GM06990 (cell line): ENCODE data around the gene ELMO1.

Experiments
- DNase-seq: peaks from one replicate; pipeline ENCODE4 v3.0.0-alpha.2; 2011; ENCODE audit not compliant: insufficient read length; ENCODE audit errors: extremely low read depth
- H3K27me3 ChIP-seq: replicated peaks from 2 replicates; pipeline ENCODE4 v1.6.0; 2011; ENCODE audit warnings: low read length; ENCODE audit not compliant: control insufficient read depth, insufficient read depth
- H3K36me3 ChIP-seq: 2 replicates; pipeline ENCODE4 v1.5.1; 2011; ENCODE audit warnings: low read length; ENCODE audit not compliant: control insufficient read depth, insufficient read depth
- H3K4me3 ChIP-seq: replicated peaks from 2 replicates; pipeline ENCODE4 v1.5.1; 2011; ENCODE audit warnings: low read depth, mild to moderate bottlenecking, control low read depth, low read length
- TF ChIP-seq, protein P1 (sequence below): IDR thresholded peaks from 2 replicates; pipeline ENCODE4 v1.5.1; 2011; ENCODE audit warnings: low read length, control low read depth, mild to moderate bottlenecking, inconsistent platforms; ENCODE audit not compliant: insufficient read depth, poor library complexity, severe bottlenecking

The ELMO1 gene

DNA sequence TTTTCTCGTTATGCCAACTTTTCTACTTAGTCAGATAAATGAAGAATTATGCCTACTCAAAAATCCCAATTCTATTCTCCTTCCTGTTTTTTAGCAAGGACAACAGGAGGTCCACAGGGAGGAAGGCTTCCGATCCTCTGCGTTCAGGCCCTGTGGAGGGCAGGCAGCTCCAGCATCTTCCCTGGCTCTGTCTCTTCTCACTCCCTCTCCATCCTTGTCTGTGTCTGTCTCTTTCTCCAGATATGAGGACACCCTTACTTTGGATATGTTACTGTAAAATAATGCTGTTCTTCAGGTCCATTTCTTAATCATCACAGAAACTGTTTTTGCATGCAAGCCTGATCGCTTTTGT lies 166.6 kb downstream of the ELMO1 start:
- H3K36me3 ChIP-seq, result peaks cover 3% of the 10 kb centered on the region
- TF ChIP-seq, protein P1, sequence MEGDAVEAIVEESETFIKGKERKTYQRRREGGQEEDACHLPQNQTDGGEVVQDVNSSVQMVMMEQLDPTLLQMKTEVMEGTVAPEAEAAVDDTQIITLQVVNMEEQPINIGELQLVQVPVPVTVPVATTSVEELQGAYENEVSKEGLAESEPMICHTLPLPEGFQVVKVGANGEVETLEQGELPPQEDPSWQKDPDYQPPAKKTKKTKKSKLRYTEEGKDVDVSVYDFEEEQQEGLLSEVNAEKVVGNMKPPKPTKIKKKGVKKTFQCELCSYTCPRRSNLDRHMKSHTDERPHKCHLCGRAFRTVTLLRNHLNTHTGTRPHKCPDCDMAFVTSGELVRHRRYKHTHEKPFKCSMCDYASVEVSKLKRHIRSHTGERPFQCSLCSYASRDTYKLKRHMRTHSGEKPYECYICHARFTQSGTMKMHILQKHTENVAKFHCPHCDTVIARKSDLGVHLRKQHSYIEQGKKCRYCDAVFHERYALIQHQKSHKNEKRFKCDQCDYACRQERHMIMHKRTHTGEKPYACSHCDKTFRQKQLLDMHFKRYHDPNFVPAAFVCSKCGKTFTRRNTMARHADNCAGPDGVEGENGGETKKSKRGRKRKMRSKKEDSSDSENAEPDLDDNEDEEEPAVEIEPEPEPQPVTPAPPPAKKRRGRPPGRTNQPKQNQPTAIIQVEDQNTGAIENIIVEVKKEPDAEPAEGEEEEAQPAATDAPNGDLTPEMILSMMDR, result no peak
- DNase-seq, result no peak
- no peak overlapping the region for H3K4me3 ChIP-seq
- H3K27me3 ChIP-seq, result no peaks in the 10 kb centered on the region

- Histone ChIP-seq H3K4me3 (no peak overlapping the region), H3K36me3 (peaks cover 3% of the 10 kb centered on the region), H3K27me3 (no peaks in the 10 kb centered on the region)
- TF ChIP-seq, protein P1, result no peak
- no peak for DNase-seq
These were observed 167.1 kb downstream of the ELMO1 start for GRCh38 chr7:37281368-37282092.

DNA sequence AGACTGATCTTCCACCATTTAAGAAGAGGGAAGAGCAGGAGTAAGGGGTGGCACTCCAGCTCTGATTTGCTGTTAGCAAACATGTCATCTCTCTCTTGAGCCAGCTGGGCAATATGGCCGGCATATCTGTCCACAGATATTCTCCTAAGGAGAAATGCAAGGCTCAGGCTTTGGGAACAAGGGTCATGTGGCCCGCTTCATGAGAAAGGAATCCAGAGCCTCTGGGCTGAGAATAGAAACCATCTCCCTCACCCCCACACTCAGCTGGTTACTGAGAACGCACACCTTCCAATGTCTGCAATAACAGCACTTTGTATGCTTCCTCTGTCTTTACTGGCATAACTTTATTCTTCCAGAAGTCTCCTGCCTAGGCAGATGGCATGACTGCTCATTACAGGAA lies 171.2 kb downstream of the ELMO1 start:
- TF ChIP-seq, protein P1, result no peak
- H3K36me3 ChIP-seq, result no peaks in the 10 kb centered on the region; the same call in 1 of the 2 replicates
- no peak overlapping the region for H3K4me3 ChIP-seq
- no peaks in the 10 kb centered on the region for H3K27me3 ChIP-seq
- no peak for DNase-seq

- H3K27me3 ChIP-seq, result no peaks in the 10 kb centered on the region
- no peaks in the 10 kb centered on the region; the same call in 1 of the 2 replicates for H3K36me3 ChIP-seq
- TF ChIP-seq, protein P1, result no peak
- DNase-seq, result no peak
- H3K4me3 ChIP-seq, result no peak overlapping the region
These were observed 173.5 kb downstream of the ELMO1 start for GRCh38 chr7:37275078-37275710.

GRCh38 chr7:37273891-37274290 lies 174.8 kb downstream of the ELMO1 start:
- Histone ChIP-seq H3K4me3 (no peak overlapping the region), H3K36me3 (no peaks in the 10 kb centered on the region; the same call in 1 of the 2 replicates), H3K27me3 (no peaks in the 10 kb centered on the region)
- DNase-seq, result no peak
- TF ChIP-seq, protein P1, result no peak
